Psoas muscle (tissue), 8 donors: ENCODE measurements around the gene LRRIQ1. TPM values are rescaled to one million over a fixed set of nuclear protein-coding genes. Genes with fewer than 3 reads are reported as not detected.

Experiments used
- ATAC-seq, 4 donors: fragments of 200-7000 bp; cut with Tn5 transposase; one replicate each; pipeline ENCODE4 v1.9.1; 2020; ENCODE audit warnings: moderate library complexity in 3 of 4, mild to moderate bottlenecking in 2 of 4
- DNase-seq, 2 donors: peaks; one replicate each; pipeline ENCODE4 v3.0.0-alpha.2; 2020
- H3K27ac ChIP-seq: fragments of 200-600 bp; one replicate; pipeline ENCODE4 v1.8.0; 2022
- H3K27me3 ChIP-seq, 3 donors: fragments of 200-600 bp in 1 of 3; one replicate each; pipeline versions ENCODE4 v1.6.1 to v1.8.0; 2013 to 2022; ENCODE audit warnings: low read length in 2 of 3, mild to moderate bottlenecking in 2 of 3, moderate library complexity in 1 of 3; ENCODE audit not compliant: insufficient read depth in 3 of 3
- H3K36me3 ChIP-seq, 2 donors: fragments of 200-600 bp in 1 of 2; one replicate each; pipeline versions ENCODE4 v1.6.1 to v1.8.0; 2013 to 2022; ENCODE audit warnings: low read depth in 1 of 2, mild to moderate bottlenecking in 1 of 2, moderate library complexity in 1 of 2; ENCODE audit not compliant: insufficient read depth in 1 of 2
- H3K4me1 ChIP-seq: fragments of 200-600 bp; one replicate; pipeline ENCODE4 v1.8.0; 2022
- H3K4me3 ChIP-seq: fragments of 200-600 bp; one replicate; pipeline ENCODE4 v1.8.0; 2022; ENCODE audit warnings: mild to moderate bottlenecking
- H3K9me3 ChIP-seq: fragments of 200-600 bp; one replicate; pipeline ENCODE4 v1.8.0; 2022
- WGBS, 3 donors: extraction: QIAGEN DNeasy Blood & Tissue Kit; methylation state at CpG; one replicate each; pipeline versions ENCODE4 v1.1.6 to v1.1.7; 2013; 5-methylcytosine and 5-hydroxymethylcytosine counted together
- intact Hi-C, 2 donors: fragments of 100-400 bp; cut with DNase I; formaldehyde crosslinking; loops; one replicate each; pipeline versions ENCODE4 v1.11.0 to v1.14.2; 2022
- polyA plus RNA-seq, 3 donors: library from polyadenylated mRNA; stranded (reverse); fragments of 200-250 nt; gene quantifications; one replicate each; pipeline ENCODE4 v1.2.3, GENCODE V29; 2013
- total RNA-seq, 4 donors: library from RNA; stranded (reverse); fragmentation: NEBNext Ultra II Directional in 2 of 4; extraction: Animal tissue kit (Norgen Biotek cat#: 25700) in 2 of 4; gene quantifications; one replicate each; pipeline versions ENCODE4 v1.2.1 to v1.2.4, GENCODE V29; 2021 to 2023
- TF ChIP-seq, protein P1 (sequence below): fragments of 200-600 bp; IDR thresholded peaks from one replicate; pipeline ENCODE4 v1.8.0; 2022; ENCODE audit warnings: antibody characterized with exemption
- donor health status: healthy with polysubstance abuse.
- donor health status: DM: no; HTN: no; CAD: no; lungs with moderate emphysema.
- donor health status: Bipolar disorder and iron deficiency.
- donor health status: healthy.
- donor health status: DM: yes; HTN: yes; CAD: no.
- donor health status: DM: no; HTN: no; CAD: no.
- donor health status: DM: no; HTN: no; CAD: no.
- donor health status: DM: yes; HTN: yes; CAD: no.

Gene LRRIQ1
- total and polyA plus RNA-seq, 7 donors, result 0.08 to 0.31 TPM; not detected in 5

DNA sequence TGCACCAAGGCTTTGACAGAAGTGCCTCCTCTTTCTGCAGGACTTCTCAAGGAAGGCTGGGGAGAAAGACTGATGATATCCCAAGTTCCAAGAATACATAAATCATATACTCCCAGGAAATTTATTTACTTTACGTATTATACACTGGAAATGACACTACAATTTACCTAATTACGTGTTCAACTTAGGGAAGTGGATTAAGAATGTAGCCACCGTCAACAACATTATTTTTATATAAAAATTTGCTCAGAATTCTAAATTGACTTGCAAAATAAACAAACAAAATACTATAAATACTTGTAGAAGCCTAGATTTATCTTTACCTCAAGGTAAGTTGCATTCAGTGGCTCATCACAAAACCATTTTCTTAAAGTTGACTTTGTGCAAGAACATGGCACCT lies 19.0 kb upstream of the LRRIQ1 start:
- Histone ChIP-seq H3K4me1 (no peaks in the 10 kb centered on the region), H3K27ac (no peak overlapping the region), H3K9me3 (no peaks in the 10 kb centered on the region), H3K27me3 (no peaks in the 10 kb centered on the region), H3K4me3 (no peak overlapping the region), H3K36me3 (no peaks in the 10 kb centered on the region)
- intact Hi-C loops, result no loop called here
- no peak for DNase-seq
- 86 to 87% (median 86%) methylated on average over 3 of the region's 3 CpGs for WGBS, 3 donors
- no peak for ATAC-seq
- TF ChIP-seq, protein P1, sequence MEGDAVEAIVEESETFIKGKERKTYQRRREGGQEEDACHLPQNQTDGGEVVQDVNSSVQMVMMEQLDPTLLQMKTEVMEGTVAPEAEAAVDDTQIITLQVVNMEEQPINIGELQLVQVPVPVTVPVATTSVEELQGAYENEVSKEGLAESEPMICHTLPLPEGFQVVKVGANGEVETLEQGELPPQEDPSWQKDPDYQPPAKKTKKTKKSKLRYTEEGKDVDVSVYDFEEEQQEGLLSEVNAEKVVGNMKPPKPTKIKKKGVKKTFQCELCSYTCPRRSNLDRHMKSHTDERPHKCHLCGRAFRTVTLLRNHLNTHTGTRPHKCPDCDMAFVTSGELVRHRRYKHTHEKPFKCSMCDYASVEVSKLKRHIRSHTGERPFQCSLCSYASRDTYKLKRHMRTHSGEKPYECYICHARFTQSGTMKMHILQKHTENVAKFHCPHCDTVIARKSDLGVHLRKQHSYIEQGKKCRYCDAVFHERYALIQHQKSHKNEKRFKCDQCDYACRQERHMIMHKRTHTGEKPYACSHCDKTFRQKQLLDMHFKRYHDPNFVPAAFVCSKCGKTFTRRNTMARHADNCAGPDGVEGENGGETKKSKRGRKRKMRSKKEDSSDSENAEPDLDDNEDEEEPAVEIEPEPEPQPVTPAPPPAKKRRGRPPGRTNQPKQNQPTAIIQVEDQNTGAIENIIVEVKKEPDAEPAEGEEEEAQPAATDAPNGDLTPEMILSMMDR, result no peak

DNA sequence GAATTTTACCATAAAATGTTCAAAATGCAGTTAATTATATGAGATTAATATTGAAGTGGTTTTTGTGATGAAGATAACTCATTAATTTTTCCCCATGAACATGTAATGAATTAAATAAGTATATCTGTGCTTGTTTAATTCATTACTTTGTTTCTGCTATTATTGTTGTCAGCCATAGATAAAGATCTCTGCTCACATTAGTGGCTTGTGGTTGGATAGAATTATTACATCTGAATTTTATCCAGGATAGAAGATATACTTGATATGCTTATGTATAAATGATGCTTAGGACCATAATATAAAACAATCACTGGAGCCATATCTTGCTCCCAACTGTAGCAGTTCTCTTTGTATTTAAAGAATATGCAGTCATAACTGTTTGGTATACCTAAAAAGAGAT lies 18.5 kb upstream of the LRRIQ1 start:
- no peaks in the 10 kb centered on the region for H3K9me3 ChIP-seq
- intact Hi-C loops, result no loop called here
- H3K36me3 ChIP-seq, result no peaks in the 10 kb centered on the region
- no peaks in the 10 kb centered on the region for H3K4me1 ChIP-seq
- no peak overlapping the region for H3K27ac ChIP-seq
- DNase-seq, result no peak
- H3K4me3 ChIP-seq, result no peak overlapping the region
- TF ChIP-seq, protein P1, result no peak
- no peaks in the 10 kb centered on the region for H3K27me3 ChIP-seq
- ATAC-seq, result no peak

DNA sequence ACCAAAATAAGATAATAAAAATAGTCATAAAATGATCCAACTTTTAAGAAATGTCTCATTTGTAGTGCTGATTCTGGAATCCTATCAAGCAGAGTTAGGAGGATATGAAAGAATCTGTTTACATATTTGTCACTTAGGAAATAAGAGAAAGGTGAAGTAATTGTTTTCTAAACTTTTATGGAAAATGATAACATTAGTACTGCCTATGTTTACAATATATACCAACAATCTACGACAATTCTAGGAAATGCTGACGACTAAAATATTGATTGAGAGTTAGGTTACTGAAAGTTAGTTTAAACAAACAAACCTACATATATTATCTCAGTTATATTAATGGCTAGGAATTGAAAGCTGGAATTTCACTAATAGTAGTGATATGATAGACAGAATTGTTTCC lies 18.1 kb upstream of the LRRIQ1 start:
- no peaks in the 10 kb centered on the region for H3K36me3 ChIP-seq
- TF ChIP-seq, protein P1, result no peak
- 65 to 73% (median 70%) methylated on average over 2 of the region's 2 CpGs for WGBS, 3 donors
- ATAC-seq (no peak), DNase-seq (no peak)
- H3K27ac ChIP-seq, result no peak overlapping the region
- intact Hi-C loops, result no loop called here
- H3K4me1 ChIP-seq, result no peaks in the 10 kb centered on the region
- H3K27me3 ChIP-seq, result no peaks in the 10 kb centered on the region
- no peaks in the 10 kb centered on the region for H3K9me3 ChIP-seq
- H3K4me3 ChIP-seq, result no peak overlapping the region

DNA sequence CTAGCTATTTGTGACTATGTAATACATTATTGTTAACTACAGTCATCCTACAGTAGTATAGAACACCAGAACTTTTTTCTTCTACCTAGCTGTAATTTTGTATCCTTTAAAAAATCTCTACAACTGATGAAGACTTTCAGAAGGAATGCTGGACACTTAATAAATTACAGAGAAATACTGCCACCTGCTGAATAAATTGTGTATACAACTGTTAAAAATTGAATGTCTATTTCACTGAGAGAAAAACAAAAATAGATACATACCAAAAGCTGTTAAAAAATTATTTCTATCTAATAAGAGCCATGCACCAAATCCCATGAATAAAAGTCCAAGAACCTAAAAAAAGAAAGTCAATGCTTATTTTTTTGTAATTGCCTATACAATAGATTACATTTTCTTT lies 6.7 kb upstream of the LRRIQ1 start:
- no peaks in the 10 kb centered on the region for H3K36me3 ChIP-seq
- no peaks in the 10 kb centered on the region for H3K4me1 ChIP-seq
- no peak overlapping the region for H3K4me3 ChIP-seq
- no peaks in the 10 kb centered on the region for H3K9me3 ChIP-seq
- intact Hi-C loops, result loop anchor here (2.0 to 5.0 kb wide), 2 partner anchors 152 to 155 kb away; no protein-coding TSS in a partner anchor
- DNase-seq (no peak), ATAC-seq (no peak)
- H3K27ac ChIP-seq, result no peak overlapping the region
- peaks cover 0 to 2% (median 0%) of the 10 kb centered on the region in 3 donors for H3K27me3 ChIP-seq
- TF ChIP-seq, protein P1, result peak; percentile 50

DNA sequence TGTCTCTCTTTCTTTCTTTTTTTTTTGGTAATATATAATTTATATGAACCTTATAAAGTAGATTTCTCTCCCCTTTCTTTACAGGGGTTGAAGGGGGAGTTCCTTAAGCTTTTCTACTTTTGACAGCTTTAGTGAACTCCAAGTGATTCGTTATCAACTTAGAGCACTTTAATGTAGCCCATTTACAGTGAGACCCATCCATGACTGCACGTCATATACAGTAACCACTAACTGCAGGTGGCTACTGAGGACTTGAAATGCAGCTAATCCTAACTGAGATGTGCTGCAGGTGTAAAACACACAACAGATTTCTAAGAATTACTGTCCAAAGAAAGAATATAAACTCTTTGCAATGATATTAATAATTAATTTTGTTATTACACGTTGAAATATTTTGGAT lies 582 bp downstream of the LRRIQ1 start:
- intact Hi-C loops, result no loop called here
- 12 to 21% (median 17%) methylated on average over 3 of the region's 3 CpGs for WGBS, 3 donors

More for the DNA sequence above, 582 bp downstream of the LRRIQ1 start:
- H3K27me3 ChIP-seq, result no peaks in the 10 kb centered on the region
- TF ChIP-seq, protein P1, result no peak
- ATAC-seq (peak in 1 of 4 donors; percentile 53), DNase-seq (no peak)
- no peak overlapping the region for H3K27ac ChIP-seq
- H3K4me1 ChIP-seq, result no peaks in the 10 kb centered on the region
- no peaks in the 10 kb centered on the region for H3K9me3 ChIP-seq
- peak overlapping the region; percentile 65 for H3K4me3 ChIP-seq
- no peaks in the 10 kb centered on the region for H3K36me3 ChIP-seq
